GM18498 (cell line): ENCODE results near the gene LRRD1.
"Not testable (repeated sequence)": the region's sequence is repeated elsewhere in the genome, so short reads cannot be mapped to it uniquely, and the experiment has no call there.

Experiments used
- ATAC-seq: cut with Tn5 transposase; IDR thresholded peaks from one replicate; pipeline ENCODE4 v1.9.1; 2021; ENCODE audit warnings: mild to moderate bottlenecking, moderate library complexity; ENCODE audit not compliant: unreplicated experiment

The LRRD1 gene

GRCh38 chr7:92142791-92143190, 36.2 kb downstream of the LRRD1 start:
- not testable (repeated sequence) for ATAC-seq

GRCh38 chr7:92141161-92141560, 37.8 kb downstream of the LRRD1 start:
- no peak for ATAC-seq

GRCh38 chr7:92137557-92137956, 41.4 kb downstream of the LRRD1 start:
- no peak for ATAC-seq

- no peak for ATAC-seq
Measured at GRCh38 chr7:92135052-92135889, 43.7 kb downstream of the LRRD1 start.

GRCh38 chr7:92134271-92135051, 44.5 kb downstream of the LRRD1 start, which contains the start of gene CYP51A1:
Gene CYP51A1 (minus strand): TSS chr7:92134477. CDS start chr7:92134364, 113 bp downstream.
- ATAC-seq = peak; percentile 85

- ATAC-seq = peak; percentile 38
Measured at GRCh38 chr7:92133737-92134270, 45.1 kb downstream of the LRRD1 start.

- ATAC-seq = peak; percentile 25
Measured at GRCh38 chr7:92133133-92133736, 45.7 kb downstream of the LRRD1 start.

- ATAC-seq = no peak
Measured at GRCh38 chr7:92131764-92132330, 47.1 kb downstream of the LRRD1 start.

- no peak for ATAC-seq
Measured at GRCh38 chr7:92131093-92131492, 47.8 kb downstream of the LRRD1 start.

GRCh38 chr7:92121681-92122080, 57.3 kb downstream of the LRRD1 start:
- ATAC-seq = no peak

GRCh38 chr7:92119213-92119759, 59.7 kb downstream of the LRRD1 start:
- no peak for ATAC-seq

GRCh38 chr7:92116949-92117348, 62.0 kb downstream of the LRRD1 start:
- ATAC-seq = no peak

- no peak for ATAC-seq
Measured at GRCh38 chr7:92115821-92116220, 63.1 kb downstream of the LRRD1 start.

- no peak for ATAC-seq
Measured at GRCh38 chr7:92110857-92111256, 68.1 kb downstream of the LRRD1 start.

- no peak for ATAC-seq
Measured at GRCh38 chr7:92108821-92109220, 70.1 kb downstream of the LRRD1 start.

- not testable (repeated sequence) for ATAC-seq
Measured at GRCh38 chr7:92102862-92103261, 76.1 kb downstream of the LRRD1 start.

GRCh38 chr7:92100534-92100933, 78.4 kb downstream of the LRRD1 start:
- no peak for ATAC-seq

GRCh38 chr7:92095380-92095779, 83.6 kb downstream of the LRRD1 start:
- ATAC-seq = no peak
